Panc1 (cell line): ENCODE results near the gene ARRDC4. TPM values are rescaled to one million over a fixed set of nuclear protein-coding genes. Genes with fewer than 3 reads are reported as not detected.

Experiments used
- ATAC-seq: fragments of 200-7000 bp; cut with Tn5 transposase; 2 replicates; pipeline ENCODE4 v1.9.1; 2020; ENCODE audit warnings: mild to moderate bottlenecking, moderate library complexity
- BruUV-seq: library from RNA; stranded (reverse); fragments of 400-500 nt; replicated peaks from 2 replicates; lab custom pipeline; 2021; lab: Mats Ljungman, UMichigan
- CTCF ChIA-PET: fragments of 300-600 bp; sonication (Branson Sonifier 250); formaldehyde crosslinking; loops from one replicate; lab custom pipeline; 2022; ENCODE audit warnings: antibody characterized with exemption; lab: Charles Lee
- POLR2A ChIA-PET: fragments of 300-600 bp; sonication (Branson Sonifier 250); formaldehyde crosslinking; loops from one replicate; lab custom pipeline; 2022; ENCODE audit warnings: antibody characterized with exemption; lab: Charles Lee
- DNase-seq: peaks from one replicate; pipeline ENCODE4 v3.0.0-alpha.2; 2010; ENCODE audit warnings: low read depth, low spot score
- H3K27ac ChIP-seq: 2 replicates; pipeline ENCODE4 v1.5.1; 2011; ENCODE audit warnings: mild to moderate bottlenecking, low read length, inconsistent platforms
- H3K27me3 ChIP-seq: fragments of 200-500 bp; sonication (Bioruptor generic); 2 replicates; pipeline ENCODE4 v1.6.0; 2014; ENCODE audit warnings: low read length, inconsistent platforms; ENCODE audit not compliant: control insufficient read depth, insufficient read depth
- H3K36me3 ChIP-seq: fragments of 200-500 bp; sonication (Bioruptor generic); 2 replicates; pipeline ENCODE4 v1.5.1; 2014; ENCODE audit warnings: inconsistent platforms, mild to moderate bottlenecking, low read length, moderate library complexity; ENCODE audit not compliant: control insufficient read depth, insufficient read depth
- H3K4me1 ChIP-seq: 2 replicates; pipeline ENCODE4 v1.5.1; 2011; ENCODE audit warnings: inconsistent platforms, mild to moderate bottlenecking, low read length, moderate library complexity; ENCODE audit not compliant: control insufficient read depth, insufficient read depth
- H3K4me3 ChIP-seq, 2 experiments: 2 replicates each; pipeline ENCODE4 v1.5.1; 2011 to 2012; ENCODE audit warnings: low read depth in 2 of 2, low read length in 2 of 2, mild to moderate bottlenecking in 2 of 2, inconsistent platforms in 1 of 2, moderate library complexity in 1 of 2
- H3K9me3 ChIP-seq: fragments of 200-500 bp; sonication (Bioruptor generic); 2 replicates; pipeline ENCODE4 v1.5.1; 2014; ENCODE audit warnings: low read depth, mild to moderate bottlenecking, inconsistent platforms, low read length, moderate library complexity; ENCODE audit not compliant: control insufficient read depth, insufficient read depth
- CTCF ChIP-seq: fragments of 450-650 bp; IDR thresholded peaks from 2 replicates; pipeline ENCODE4 v1.5.1; 2017; ENCODE audit warnings: mild to moderate bottlenecking
- POLR2AphosphoS5 ChIP-seq: IDR thresholded peaks from 2 replicates; pipeline ENCODE4 v1.6.1; 2012; ENCODE audit warnings: mild to moderate bottlenecking, low read depth, low read length, moderate library complexity
- SIN3A ChIP-seq: IDR thresholded peaks from 2 replicates; pipeline ENCODE4 v1.6.1; 2012; ENCODE audit warnings: low read depth, mild to moderate bottlenecking, low read length, moderate library complexity, borderline replicate concordance; ENCODE audit not compliant: insufficient read depth
- TCF7L2 ChIP-seq: IDR thresholded peaks from 2 replicates; pipeline ENCODE4 v1.6.1; 2011; ENCODE audit warnings: mild to moderate bottlenecking, low read depth, low read length, inconsistent platforms
- in situ Hi-C: cut with HindIII; loops from 2 replicates; pipeline ENCODE4 v1.10.0; 2016; ENCODE audit warnings: low sequenced_read_pairs, low pct_unique_long_range_greater_than_20kb
- intact Hi-C: fragments of 100-400 bp; cut with micrococcal nuclease; formaldehyde crosslinking; loops from one replicate; pipeline ENCODE4 v1.10.0; 2022; ENCODE audit not compliant: unreplicated experiment
- total RNA-seq: library from RNA; stranded (reverse); gene quantifications from one replicate; pipeline ENCODE4 v1.2.1, GENCODE V29; 2021; ENCODE audit not compliant: unreplicated experiment
- TF ChIP-seq, protein P1 (sequence below), 2 experiments: IDR thresholded peaks; 2 replicates each; pipeline ENCODE4 v1.6.1; 2011 to 2012; ENCODE audit warnings: low read depth in 2 of 2, control low read depth in 1 of 2, low read length in 1 of 2, mild to moderate bottlenecking in 1 of 2, moderate library complexity in 1 of 2; ENCODE audit not compliant: insufficient read depth in 1 of 2

ARRDC4 gene
- total RNA-seq, 1 experiment from 2014 or later, result 2.9 TPM

DNA sequence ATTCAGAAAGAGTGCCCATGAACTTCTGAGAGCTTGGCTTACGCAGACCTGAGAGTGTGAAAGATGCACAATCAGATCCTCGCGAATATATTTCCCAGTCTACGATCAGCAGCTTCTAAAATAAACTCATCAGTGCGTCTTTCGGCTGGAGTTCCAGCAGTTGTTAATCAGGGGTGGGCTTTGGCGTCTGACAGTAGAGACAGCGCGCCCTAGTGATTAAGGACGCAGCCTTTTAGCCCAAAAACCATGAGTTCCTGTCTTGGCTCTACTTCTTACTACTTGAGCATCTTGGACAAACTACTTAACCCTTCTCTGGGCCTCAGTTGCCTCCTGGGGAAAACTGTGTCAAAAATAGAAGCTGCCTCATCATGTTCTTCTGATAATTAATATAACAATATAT lies 15.8 kb upstream of the ARRDC4 start:
- no peaks in the 10 kb centered on the region for H3K36me3 ChIP-seq
- in situ Hi-C loops (no loop called here), intact Hi-C loops (no loop called here)
- ChIA-PET CTCF (no interaction called here), POLR2A (no interaction called here)
- BruUV-seq, result no TSS peak
- H3K4me3 ChIP-seq, result no peak overlapping the region
- H3K9me3 ChIP-seq, result no peaks in the 10 kb centered on the region
- no peak for DNase-seq
- no peak for ATAC-seq
- no peak overlapping the region for H3K27ac ChIP-seq
- no peaks in the 10 kb centered on the region for H3K4me1 ChIP-seq
- no peaks in the 10 kb centered on the region for H3K27me3 ChIP-seq
- TF ChIP-seq SIN3A, result no peak

GRCh38 chr15:97947465-97948260 lies 12.8 kb upstream of the ARRDC4 start:
- H3K4me1 ChIP-seq, result no peaks in the 10 kb centered on the region
- in situ Hi-C loops (no loop called here), intact Hi-C loops (no loop called here)
- ChIA-PET POLR2A (no interaction called here), CTCF (no interaction called here)
- H3K9me3 ChIP-seq, result no peaks in the 10 kb centered on the region
- no peak overlapping the region for H3K27ac ChIP-seq
- no peak for ATAC-seq
- 0 out of 2 replicates have a peak, but pooled peaks cover 4% of the 10 kb centered on the region for H3K27me3 ChIP-seq
- TF ChIP-seq CTCF (no peak), POLR2AphosphoS5 (no peak), TCF7L2 (no peak), SIN3A (no peak)
- TF ChIP-seq, protein P1, sequence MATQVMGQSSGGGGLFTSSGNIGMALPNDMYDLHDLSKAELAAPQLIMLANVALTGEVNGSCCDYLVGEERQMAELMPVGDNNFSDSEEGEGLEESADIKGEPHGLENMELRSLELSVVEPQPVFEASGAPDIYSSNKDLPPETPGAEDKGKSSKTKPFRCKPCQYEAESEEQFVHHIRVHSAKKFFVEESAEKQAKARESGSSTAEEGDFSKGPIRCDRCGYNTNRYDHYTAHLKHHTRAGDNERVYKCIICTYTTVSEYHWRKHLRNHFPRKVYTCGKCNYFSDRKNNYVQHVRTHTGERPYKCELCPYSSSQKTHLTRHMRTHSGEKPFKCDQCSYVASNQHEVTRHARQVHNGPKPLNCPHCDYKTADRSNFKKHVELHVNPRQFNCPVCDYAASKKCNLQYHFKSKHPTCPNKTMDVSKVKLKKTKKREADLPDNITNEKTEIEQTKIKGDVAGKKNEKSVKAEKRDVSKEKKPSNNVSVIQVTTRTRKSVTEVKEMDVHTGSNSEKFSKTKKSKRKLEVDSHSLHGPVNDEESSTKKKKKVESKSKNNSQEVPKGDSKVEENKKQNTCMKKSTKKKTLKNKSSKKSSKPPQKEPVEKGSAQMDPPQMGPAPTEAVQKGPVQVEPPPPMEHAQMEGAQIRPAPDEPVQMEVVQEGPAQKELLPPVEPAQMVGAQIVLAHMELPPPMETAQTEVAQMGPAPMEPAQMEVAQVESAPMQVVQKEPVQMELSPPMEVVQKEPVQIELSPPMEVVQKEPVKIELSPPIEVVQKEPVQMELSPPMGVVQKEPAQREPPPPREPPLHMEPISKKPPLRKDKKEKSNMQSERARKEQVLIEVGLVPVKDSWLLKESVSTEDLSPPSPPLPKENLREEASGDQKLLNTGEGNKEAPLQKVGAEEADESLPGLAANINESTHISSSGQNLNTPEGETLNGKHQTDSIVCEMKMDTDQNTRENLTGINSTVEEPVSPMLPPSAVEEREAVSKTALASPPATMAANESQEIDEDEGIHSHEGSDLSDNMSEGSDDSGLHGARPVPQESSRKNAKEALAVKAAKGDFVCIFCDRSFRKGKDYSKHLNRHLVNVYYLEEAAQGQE (IDR thresholded peaks at IDR 0.05; ENCODE audit: insufficient read depth in 1 of 2, low read depth in 2 of 2, low read length in 1 of 2), result no peak
- BruUV-seq, result no TSS peak
- DNase-seq, result no peak
- H3K4me3 ChIP-seq, result no peak overlapping the region
- no peaks in the 10 kb centered on the region for H3K36me3 ChIP-seq

DNA sequence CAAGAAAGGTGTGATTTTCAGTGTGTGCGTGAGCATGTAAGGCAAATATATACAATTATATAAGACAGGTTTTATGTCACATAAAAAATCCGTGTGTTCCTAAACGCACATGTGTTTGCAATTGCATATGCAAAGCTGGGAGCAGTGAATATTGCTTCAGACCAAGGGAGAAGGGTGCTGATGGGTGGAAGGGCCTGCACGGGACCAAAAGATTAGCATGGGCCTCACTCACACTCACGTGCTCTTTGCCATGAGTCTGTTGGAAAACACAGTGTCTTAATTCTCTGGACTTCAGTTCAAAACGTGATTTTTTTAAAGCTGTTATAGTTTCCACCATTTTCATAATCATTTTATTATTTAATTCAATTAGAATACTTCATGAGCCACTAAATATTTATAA lies 7.2 kb upstream of the ARRDC4 start:
- DNase-seq, result no peak
- no peaks in the 10 kb centered on the region for H3K9me3 ChIP-seq
- CTCF ChIA-PET, result no interaction called here
- POLR2A ChIA-PET, result no interaction called here
- ATAC-seq, result no peak
- in situ Hi-C loops (no loop called here), intact Hi-C loops (no loop called here)
- no peak overlapping the region for H3K4me3 ChIP-seq
- no peaks in the 10 kb centered on the region for H3K4me1 ChIP-seq
- no TSS peak for BruUV-seq
- H3K27ac ChIP-seq, result no peak overlapping the region
- no peaks in the 10 kb centered on the region for H3K36me3 ChIP-seq
- TF ChIP-seq POLR2AphosphoS5 (no peak), TCF7L2 (no peak), CTCF (no peak), SIN3A (no peak)
- TF ChIP-seq, protein P1 (IDR thresholded peaks at IDR 0.05; ENCODE audit: insufficient read depth in 1 of 2, low read depth in 2 of 2, low read length in 1 of 2), result no peak
- H3K27me3 ChIP-seq, result peaks cover 4% of the 10 kb centered on the region; the same call in 1 of the 2 replicates
